Natural killer cell (primary cell): ENCODE data around the gene ZBTB12. TPM values are rescaled to one million over a fixed set of nuclear protein-coding genes. Genes with fewer than 3 reads are reported as not detected.
"Not testable (repeated sequence)": the region's sequence is repeated elsewhere in the genome, so short reads cannot be mapped to it uniquely, and the experiment has no call there.

ENCODE experiments used
- ATAC-seq, 3 donors: fragments of 150-1000 bp in 2 of 3; fragments of 200-7000 bp in 1 of 3; cut with Tn5 transposase; 1 replicate in 1 of 3; 2 replicates in 2 of 3; pipeline ENCODE4 v1.10.0; 2021; ENCODE audit warnings: mild to moderate bottlenecking in 2 of 3, moderate library complexity in 2 of 3
- DNase-seq, 2 donors: peaks; one replicate each; pipeline versions ENCODE4 v3.0.0 to v3.0.0-alpha.2; 2013 to 2021; ENCODE audit warnings: mixed read lengths in 1 of 2
- H3K27ac ChIP-seq: one replicate; pipeline ENCODE4 v1.5.1; 2013; ENCODE audit warnings: mild to moderate bottlenecking, low read length
- H3K27me3 ChIP-seq: one replicate; pipeline ENCODE4 v1.6.1; 2013; ENCODE audit warnings: low read length; ENCODE audit not compliant: control insufficient read depth, insufficient read depth
- H3K36me3 ChIP-seq: one replicate; pipeline ENCODE4 v1.6.1; 2013; ENCODE audit warnings: low read length; ENCODE audit not compliant: control insufficient read depth, insufficient read depth
- H3K4me1 ChIP-seq: one replicate; pipeline ENCODE4 v1.6.1; 2013; ENCODE audit warnings: low read length; ENCODE audit not compliant: control insufficient read depth, insufficient read depth
- H3K4me3 ChIP-seq: one replicate; pipeline ENCODE4 v1.5.1; 2013; ENCODE audit warnings: low read length
- H3K9me3 ChIP-seq: one replicate; pipeline ENCODE4 v1.6.1; 2013; ENCODE audit warnings: low read length; ENCODE audit not compliant: control insufficient read depth, insufficient read depth
- H3K27ac Mint-ChIP-seq, 2 donors: one replicate each; pipeline ENCODE4 v1.8.0; 2022; ENCODE audit warnings: mild to moderate bottlenecking in 2 of 2, mixed read lengths in 2 of 2, moderate library complexity in 1 of 2
- H3K27me3 Mint-ChIP-seq, 2 donors: one replicate each; pipeline ENCODE4 v1.8.0; 2022; ENCODE audit warnings: low read depth in 2 of 2, mixed read lengths in 2 of 2
- H3K36me3 Mint-ChIP-seq: one replicate; pipeline ENCODE4 v1.8.0; 2022; ENCODE audit warnings: mixed read lengths
- H3K4me1 Mint-ChIP-seq, 2 donors: one replicate each; pipeline ENCODE4 v1.8.0; 2022; ENCODE audit warnings: mixed read lengths in 2 of 2
- H3K4me3 Mint-ChIP-seq: one replicate; pipeline ENCODE4 v1.8.0; 2022; ENCODE audit warnings: mild to moderate bottlenecking, moderate library complexity, mixed read lengths
- H3K9me3 Mint-ChIP-seq, 2 donors: one replicate each; pipeline ENCODE4 v1.8.0; 2022; ENCODE audit warnings: mixed read lengths in 2 of 2
- WGBS: methylation state at CpG from one replicate; pipeline ENCODE4 v1.1.7; 2013; ENCODE audit warnings: missing lambda C conversion rate; ENCODE audit not compliant: insufficient coverage; 5-methylcytosine and 5-hydroxymethylcytosine counted together
- intact Hi-C: fragments of 100-400 bp; cut with micrococcal nuclease; formaldehyde crosslinking; loops from one replicate; pipeline ENCODE4 v1.14.2; 2022
- total RNA-seq, 4 donors: library from RNA; stranded (reverse); fragments of 120-200 nt in 1 of 4; gene quantifications; one replicate each; pipeline versions ENCODE4 v1.2.3 to v1.2.4, GENCODE V29; 2013 to 2022
- TF ChIP-seq, protein P1 (sequence below): fragments of 200-600 bp; IDR thresholded peaks from one replicate; pipeline ENCODE4 v1.8.0; 2022; ENCODE audit warnings: antibody characterized with exemption

The ZBTB12 gene
- total RNA-seq, 3 donors from 2014 or later (not counting 1 experiment from before 2014, with no cell fraction given), result 0.54 to 0.77 (median 0.63) TPM

DNA sequence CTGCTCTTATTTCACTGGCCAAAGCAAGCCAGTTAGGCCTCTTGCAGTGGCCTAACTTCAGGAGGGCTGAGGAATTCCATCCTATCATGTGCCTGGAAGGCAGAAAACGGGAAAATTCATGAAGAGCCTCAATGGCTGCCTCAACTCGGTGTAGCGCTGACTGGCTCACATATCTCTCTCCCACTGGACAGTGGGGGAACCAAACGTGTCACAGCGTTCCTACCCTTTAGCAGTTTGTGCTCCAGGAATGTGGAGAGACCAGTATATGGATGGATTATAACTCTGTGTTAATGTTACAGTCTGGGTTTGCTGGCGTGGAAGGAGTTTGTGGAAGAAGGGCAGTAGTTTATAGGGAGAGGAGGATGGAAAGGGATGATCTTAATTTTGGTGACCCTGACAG, 13.9 kb upstream of the ZBTB12 start:
- no peak overlapping the region for H3K4me3 ChIP-seq
- Mint-ChIP-seq H3K4me3 (no peak overlapping the region), H3K9me3 (no peaks in the 10 kb centered on the region), H3K36me3 (no peaks in the 10 kb centered on the region), H3K4me1 (no peaks in the 10 kb centered on the region), H3K27me3 (peaks cover 7 to 10% of the 10 kb centered on the region in 2 donors), H3K27ac (no peak overlapping the region)
- H3K27ac ChIP-seq, result no peak overlapping the region
- H3K36me3 ChIP-seq, result no peaks in the 10 kb centered on the region
- H3K9me3 ChIP-seq, result no peaks in the 10 kb centered on the region
- DNase-seq (no peak), ATAC-seq (no peak)
- no peaks in the 10 kb centered on the region for H3K4me1 ChIP-seq
- no peaks in the 10 kb centered on the region for H3K27me3 ChIP-seq
- TF ChIP-seq, protein P1, sequence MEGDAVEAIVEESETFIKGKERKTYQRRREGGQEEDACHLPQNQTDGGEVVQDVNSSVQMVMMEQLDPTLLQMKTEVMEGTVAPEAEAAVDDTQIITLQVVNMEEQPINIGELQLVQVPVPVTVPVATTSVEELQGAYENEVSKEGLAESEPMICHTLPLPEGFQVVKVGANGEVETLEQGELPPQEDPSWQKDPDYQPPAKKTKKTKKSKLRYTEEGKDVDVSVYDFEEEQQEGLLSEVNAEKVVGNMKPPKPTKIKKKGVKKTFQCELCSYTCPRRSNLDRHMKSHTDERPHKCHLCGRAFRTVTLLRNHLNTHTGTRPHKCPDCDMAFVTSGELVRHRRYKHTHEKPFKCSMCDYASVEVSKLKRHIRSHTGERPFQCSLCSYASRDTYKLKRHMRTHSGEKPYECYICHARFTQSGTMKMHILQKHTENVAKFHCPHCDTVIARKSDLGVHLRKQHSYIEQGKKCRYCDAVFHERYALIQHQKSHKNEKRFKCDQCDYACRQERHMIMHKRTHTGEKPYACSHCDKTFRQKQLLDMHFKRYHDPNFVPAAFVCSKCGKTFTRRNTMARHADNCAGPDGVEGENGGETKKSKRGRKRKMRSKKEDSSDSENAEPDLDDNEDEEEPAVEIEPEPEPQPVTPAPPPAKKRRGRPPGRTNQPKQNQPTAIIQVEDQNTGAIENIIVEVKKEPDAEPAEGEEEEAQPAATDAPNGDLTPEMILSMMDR, result no peak
- intact Hi-C loops, result no loop called here
- WGBS, result 89% methylated on average over 6 of the region's 6 CpGs

DNA sequence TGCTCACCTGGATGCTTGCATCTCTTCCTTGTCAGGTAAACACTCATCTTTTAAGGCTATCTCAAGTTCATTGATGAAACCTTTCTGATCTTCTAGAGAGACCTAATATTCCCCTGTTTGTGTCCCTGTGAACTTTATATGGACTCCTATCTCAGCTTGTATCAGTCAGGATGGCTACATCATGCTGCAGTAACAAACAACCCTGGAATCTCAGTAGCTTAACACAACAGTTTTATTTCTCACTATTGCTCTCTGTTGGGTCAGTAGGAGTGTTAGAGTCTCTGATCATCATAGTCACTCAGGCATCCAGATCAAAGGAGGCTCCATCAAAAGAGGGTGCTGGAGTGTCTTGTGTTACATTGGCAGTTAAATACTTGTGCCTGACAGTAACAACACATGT, 13.5 kb upstream of the ZBTB12 start:
- Histone ChIP-seq H3K36me3 (no peaks in the 10 kb centered on the region), H3K27ac (no peak overlapping the region), H3K4me1 (no peaks in the 10 kb centered on the region), H3K27me3 (no peaks in the 10 kb centered on the region), H3K9me3 (no peaks in the 10 kb centered on the region), H3K4me3 (no peak overlapping the region)
- no peak for DNase-seq
- H3K36me3 Mint-ChIP-seq, result no peaks in the 10 kb centered on the region
- no peaks in the 10 kb centered on the region for H3K4me1 Mint-ChIP-seq
- no peak overlapping the region for H3K27ac Mint-ChIP-seq
- no peaks in the 10 kb centered on the region for H3K9me3 Mint-ChIP-seq
- ATAC-seq, result no peak
- intact Hi-C loops, result no loop called here
- H3K4me3 Mint-ChIP-seq, result no peak overlapping the region
- TF ChIP-seq, protein P1, result no peak
- H3K27me3 Mint-ChIP-seq, result peaks cover 7 to 10% of the 10 kb centered on the region in 2 donors

DNA sequence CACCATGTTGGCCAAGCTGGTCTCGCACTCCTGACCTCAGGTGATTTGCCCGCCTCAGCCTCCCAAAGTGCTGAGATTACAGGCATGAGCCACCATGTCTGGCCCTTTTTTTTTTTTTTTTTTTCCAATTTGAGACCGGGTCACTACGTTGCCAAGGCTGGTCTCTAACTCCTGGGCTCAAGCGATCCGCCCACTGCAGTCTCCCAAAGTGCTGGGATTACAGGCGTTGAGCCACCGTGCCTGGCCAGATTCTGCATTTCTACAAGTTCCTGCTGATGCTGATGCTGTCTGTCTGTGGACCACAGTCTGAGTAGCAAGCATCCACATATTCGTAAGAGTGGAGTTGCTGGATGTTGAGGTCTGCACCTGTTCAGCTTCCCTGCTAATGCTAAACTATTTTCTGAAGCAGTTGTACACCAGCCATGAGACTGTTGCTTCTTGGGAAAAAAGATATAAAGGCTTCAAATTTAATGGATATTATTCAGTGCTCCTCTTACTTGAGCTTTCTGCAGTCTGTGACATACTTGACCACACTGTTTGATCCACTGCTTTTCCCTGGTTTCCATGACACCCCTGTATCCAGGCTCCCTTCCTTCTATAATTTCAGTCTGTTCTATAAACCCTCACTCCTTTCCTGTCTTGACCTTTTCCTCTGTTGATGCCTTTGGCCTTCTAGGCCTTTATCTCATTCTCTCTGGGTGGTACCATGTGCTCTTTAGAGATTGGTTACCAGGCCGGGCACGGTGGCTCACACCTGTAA, 10.1 kb upstream of the ZBTB12 start:
- H3K9me3 ChIP-seq, result no peaks in the 10 kb centered on the region
- H3K27ac Mint-ChIP-seq, result no peak overlapping the region
- H3K36me3 ChIP-seq, result no peaks in the 10 kb centered on the region
- TF ChIP-seq, protein P1, result no peak
- H3K27ac ChIP-seq, result no peak overlapping the region
- H3K4me1 ChIP-seq, result peaks cover 5% of the 10 kb centered on the region
- H3K27me3 Mint-ChIP-seq, result peaks cover 7 to 10% of the 10 kb centered on the region in 2 donors
- no peak overlapping the region for H3K4me3 Mint-ChIP-seq
- H3K9me3 Mint-ChIP-seq, result no peaks in the 10 kb centered on the region
- ATAC-seq, result no peak
- no peaks in the 10 kb centered on the region for H3K36me3 Mint-ChIP-seq
- 87% methylated on average over 11 of the region's 11 CpGs for WGBS
- no peaks in the 10 kb centered on the region for H3K27me3 ChIP-seq
- no peak overlapping the region for H3K4me3 ChIP-seq
- H3K4me1 Mint-ChIP-seq, result no peaks in the 10 kb centered on the region
- no peak for DNase-seq
- intact Hi-C loops, result no loop called here

DNA sequence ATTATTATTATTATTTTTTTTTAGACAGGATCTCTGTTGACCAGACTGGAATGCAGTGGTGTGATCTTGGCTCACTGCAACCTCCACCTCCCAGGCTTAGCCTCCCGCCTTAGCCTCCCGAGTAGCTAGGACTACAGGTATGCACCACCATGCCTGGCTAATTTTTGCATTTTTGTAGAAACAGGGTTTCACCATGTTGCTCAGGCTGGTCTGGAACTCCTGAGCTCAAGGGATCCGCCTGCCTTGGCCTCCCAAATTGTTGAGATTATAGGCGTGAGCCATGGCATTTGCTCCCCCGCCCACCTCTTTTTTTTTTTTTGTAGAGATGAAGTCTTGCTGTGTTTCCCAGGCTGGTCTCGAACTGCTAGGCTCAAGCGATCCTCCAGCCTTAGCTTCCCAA, 7.4 kb upstream of the ZBTB12 start:
- H3K4me3 ChIP-seq, H3K9me3 ChIP-seq, DNase-seq, intact Hi-C loops, ATAC-seq, H3K4me1 ChIP-seq, H3K36me3 Mint-ChIP-seq, H3K4me3 Mint-ChIP-seq, H3K36me3 ChIP-seq, H3K27me3 ChIP-seq, H3K4me1 Mint-ChIP-seq, H3K27ac ChIP-seq, H3K9me3 Mint-ChIP-seq, H3K27ac Mint-ChIP-seq, H3K27me3 Mint-ChIP-seq: not testable (repeated sequence)
- WGBS, result 93% methylated on average over 7 of the region's 7 CpGs
